A673 (cell line): Measurements from ENCODE around the gene MAP2K3. TPM values are rescaled to one million over a fixed set of nuclear protein-coding genes. Genes with fewer than 3 reads are reported as not detected.
"Not testable (repeated sequence)": the region's sequence is repeated elsewhere in the genome, so short reads cannot be mapped to it uniquely, and the experiment has no call there.

Experiments used
- BruUV-seq: library from RNA; stranded (reverse); fragments of 400-500 nt; replicated peaks from 2 replicates; lab custom pipeline; 2021; lab: Mats Ljungman, UMichigan
- CTCF ChIA-PET: fragments of 300-600 bp; sonication (Branson Sonifier 250); formaldehyde crosslinking; loops from one replicate; lab custom pipeline; 2022; ENCODE audit warnings: antibody characterized with exemption; lab: Charles Lee
- POLR2A ChIA-PET: fragments of 300-600 bp; sonication (Branson Sonifier 250); formaldehyde crosslinking; loops from one replicate; lab custom pipeline; 2022; ENCODE audit warnings: antibody characterized with exemption; ENCODE audit not compliant: low non-redundant PET; lab: Charles Lee
- DNase-seq: peaks from one replicate; pipeline ENCODE4 v3.0.0-alpha.2; 2015; ENCODE audit warnings: low spot score
- H3K27ac ChIP-seq: fragments of 200-600 bp; sonication (generic); 2 replicates; pipeline ENCODE4 v1.5.1; 2016; ENCODE audit warnings: mixed run types, low read depth, mild to moderate bottlenecking, mixed read lengths, antibody characterized with exemption, low read length; ENCODE audit not compliant: poor library complexity, severe bottlenecking
- H3K27me3 ChIP-seq: fragments of 200-600 bp; sonication (generic); replicated peaks from 2 replicates; pipeline ENCODE4 v1.6.1; 2017; ENCODE audit warnings: mixed run types, low read depth, mild to moderate bottlenecking, mixed read lengths, antibody characterized with exemption, low read length; ENCODE audit not compliant: insufficient read depth, poor library complexity
- H3K36me3 ChIP-seq: fragments of 200-600 bp; sonication (generic); 2 replicates; pipeline ENCODE4 v1.6.1; 2016; ENCODE audit warnings: mixed run types, mild to moderate bottlenecking, mixed read lengths, antibody characterized with exemption, low read length; ENCODE audit not compliant: insufficient read depth, poor library complexity, severe bottlenecking
- H3K4me1 ChIP-seq: fragments of 200-600 bp; sonication (generic); 2 replicates; pipeline ENCODE4 v1.6.1; 2017; ENCODE audit warnings: mixed run types, mild to moderate bottlenecking, mixed read lengths, antibody characterized with exemption, low read length; ENCODE audit not compliant: insufficient read depth, poor library complexity, severe bottlenecking
- H3K4me3 ChIP-seq: fragments of 200-600 bp; sonication (generic); 2 replicates; pipeline ENCODE4 v1.5.1; 2016; ENCODE audit warnings: low read depth, mixed run types, mild to moderate bottlenecking, mixed read lengths, low read length; ENCODE audit not compliant: poor library complexity, severe bottlenecking
- H3K9me3 ChIP-seq: fragments of 200-600 bp; sonication (generic); 2 replicates; pipeline ENCODE4 v1.6.1; 2016; ENCODE audit warnings: mixed run types, low read depth, mild to moderate bottlenecking, mixed read lengths, antibody characterized with exemption, low read length; ENCODE audit not compliant: poor library complexity, severe bottlenecking
- intact Hi-C: fragments of 100-400 bp; cut with micrococcal nuclease; formaldehyde crosslinking; loops from one replicate; pipeline ENCODE4 v1.10.0; 2022; ENCODE audit not compliant: unreplicated experiment
- total RNA-seq: library from RNA; stranded (reverse); gene quantifications from 2 replicates; pipeline ENCODE4 v1.2.3, GENCODE V29; 2021

Gene MAP2K3
- total RNA-seq, 1 experiment from 2014 or later: 44.0 TPM

GRCh38 chr17:21340407-21340806 is 55.9 kb downstream of the MAP2K3 start:
- DNase-seq, H3K4me3 ChIP-seq, H3K9me3 ChIP-seq, POLR2A ChIA-PET, intact Hi-C loops, BruUV-seq, H3K27me3 ChIP-seq, H3K4me1 ChIP-seq, CTCF ChIA-PET, H3K27ac ChIP-seq, H3K36me3 ChIP-seq: not testable (repeated sequence)

- H3K27ac ChIP-seq, CTCF ChIA-PET, H3K27me3 ChIP-seq, H3K36me3 ChIP-seq, BruUV-seq, H3K9me3 ChIP-seq, H3K4me1 ChIP-seq, H3K4me3 ChIP-seq, DNase-seq, POLR2A ChIA-PET, intact Hi-C loops: not testable (repeated sequence)
These were observed 56.8 kb downstream of the MAP2K3 start for GRCh38 chr17:21341279-21341678.

GRCh38 chr17:21341925-21342540 is 57.5 kb downstream of the MAP2K3 start:
- DNase-seq, H3K27me3 ChIP-seq, H3K9me3 ChIP-seq, H3K4me3 ChIP-seq, POLR2A ChIA-PET, H3K36me3 ChIP-seq, CTCF ChIA-PET, H3K4me1 ChIP-seq, intact Hi-C loops, H3K27ac ChIP-seq, BruUV-seq: not testable (repeated sequence)

GRCh38 chr17:21343061-21343949 is 58.8 kb downstream of the MAP2K3 start:
- intact Hi-C loops, H3K4me1 ChIP-seq, H3K27ac ChIP-seq, H3K9me3 ChIP-seq, POLR2A ChIA-PET, H3K27me3 ChIP-seq, DNase-seq, BruUV-seq, H3K4me3 ChIP-seq, H3K36me3 ChIP-seq: not testable (repeated sequence)
- CTCF ChIA-PET: interaction anchor here (0.6 kb wide), 1 partner anchor 114 kb away, joined by 15 read pairs; no protein-coding TSS in a partner anchor

GRCh38 chr17:21344801-21345200 is 60.3 kb downstream of the MAP2K3 start:
- POLR2A ChIA-PET, H3K36me3 ChIP-seq, DNase-seq, intact Hi-C loops, H3K9me3 ChIP-seq, H3K27ac ChIP-seq, H3K4me1 ChIP-seq, H3K4me3 ChIP-seq, H3K27me3 ChIP-seq, CTCF ChIA-PET, BruUV-seq: not testable (repeated sequence)
